HG02642 (cell line): ENCODE results near the gene HAUS5.
"Not testable (repeated sequence)": the region's sequence is repeated elsewhere in the genome, so short reads cannot be mapped to it uniquely, and the experiment has no call there.

Experiments
- ATAC-seq: cut with Tn5 transposase; IDR thresholded peaks from one replicate; pipeline ENCODE4 v1.9.1; 2021; ENCODE audit warnings: mild to moderate bottlenecking; ENCODE audit not compliant: unreplicated experiment, poor library complexity

The HAUS5 gene

DNA sequence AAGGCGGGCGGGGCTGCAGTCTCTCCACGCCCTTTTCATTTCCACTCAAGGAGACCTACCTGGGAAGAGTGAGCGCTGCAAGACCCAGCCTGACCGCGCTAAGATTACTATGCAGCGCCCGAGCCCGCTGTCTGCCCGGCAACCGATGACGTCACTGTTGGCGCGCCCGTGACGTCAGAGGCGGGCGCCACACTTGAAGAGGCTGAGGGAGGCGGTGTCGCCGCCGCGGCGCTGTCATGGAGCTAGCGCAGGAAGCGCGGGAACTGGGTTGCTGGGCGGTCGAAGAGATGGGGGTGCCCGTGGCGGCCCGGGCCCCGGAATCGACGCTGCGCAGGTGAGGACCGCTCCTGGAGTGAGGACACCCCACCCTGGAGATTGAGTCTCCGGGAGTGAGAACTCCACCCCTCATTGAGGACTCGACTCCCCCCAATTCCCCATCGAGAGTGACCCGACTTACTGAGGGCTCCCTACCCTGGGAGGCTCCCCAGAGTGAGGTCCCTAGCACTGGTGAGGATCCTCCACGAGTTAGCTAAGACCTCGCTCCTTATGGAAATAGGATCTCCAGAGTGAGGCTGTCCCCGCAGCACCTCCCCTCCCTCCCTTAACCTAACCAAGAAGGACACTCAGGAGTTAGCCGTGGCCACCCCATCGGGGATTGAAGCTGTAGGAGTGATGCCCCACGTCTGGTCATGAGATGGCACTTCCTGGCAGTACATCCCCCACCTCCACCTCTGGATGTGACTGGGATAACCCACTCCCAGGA lies at the start of gene HAUS5:
TSS of gene HAUS5 (plus strand) at position 177 of the 763 bp plus-strand sequence. CDS start at position 237, 60 bp downstream.
- ATAC-seq, result peak; percentile 79

- ATAC-seq, result no peak
Observed at GRCh38 chr19:35562776-35563175, 49.8 kb upstream of the HAUS5 start.

DNA sequence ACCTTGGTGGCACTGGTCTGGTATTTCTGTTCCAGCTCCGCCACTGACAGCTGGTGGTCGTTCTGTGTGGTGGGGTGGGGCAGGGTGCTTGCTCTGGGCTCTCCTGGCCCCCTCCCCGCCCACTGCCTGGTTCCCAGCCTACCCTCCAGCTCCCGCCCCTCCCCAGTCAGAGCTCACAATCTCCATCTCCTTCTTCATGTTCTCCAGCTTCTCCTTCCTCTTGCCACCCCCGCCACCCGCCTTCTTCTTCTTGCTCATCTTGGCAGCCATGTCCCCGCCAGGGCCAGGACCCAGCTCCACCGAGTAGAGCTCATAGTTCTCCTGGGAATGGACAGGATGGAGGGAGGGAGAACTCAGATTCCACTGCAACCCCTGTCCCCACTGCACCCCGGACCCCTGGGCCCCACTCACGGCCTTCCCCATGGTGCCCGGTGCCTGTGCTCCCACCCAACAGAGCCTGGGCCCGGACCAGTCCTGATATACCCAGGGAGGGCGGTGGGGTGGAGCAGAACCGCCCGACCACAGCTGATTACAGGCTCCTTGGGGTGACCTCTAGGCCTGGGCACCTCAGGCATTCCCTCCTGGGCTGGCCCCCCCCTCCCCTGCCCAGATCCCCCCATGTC lies 49.2 kb upstream of the HAUS5 start, which contains the start of gene ATP4A:
TSS of gene ATP4A (minus strand) at position 452 of the 623 bp plus-strand sequence. CDS start at position 423, 29 bp downstream.
- no peak for ATAC-seq

- ATAC-seq, result no peak
Observed at GRCh38 chr19:35565016-35565856, 47.3 kb upstream of the HAUS5 start.

DNA sequence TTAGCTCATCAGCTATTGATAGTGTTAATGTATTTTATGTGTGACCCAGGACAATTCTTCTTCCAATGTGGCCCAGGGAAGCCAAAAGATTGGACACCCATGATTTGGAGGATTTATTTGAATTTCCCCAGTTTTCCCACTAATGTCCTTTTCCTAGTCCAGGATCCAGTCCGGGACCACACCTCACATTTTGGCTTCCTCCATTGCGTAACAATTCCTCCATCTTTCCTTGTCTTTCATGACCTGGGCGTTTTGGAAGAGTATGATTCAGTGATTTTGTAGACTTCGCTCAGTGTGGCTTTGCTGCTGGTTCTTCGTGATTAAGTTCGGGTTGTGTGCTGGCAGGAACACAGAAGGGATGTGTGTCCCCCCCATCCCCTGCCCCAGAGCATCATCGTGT lies 45.8 kb upstream of the HAUS5 start:
- no peak for ATAC-seq

GRCh38 chr19:35569281-35569781 lies 43.2 kb upstream of the HAUS5 start:
- no peak for ATAC-seq

- ATAC-seq, result no peak
Observed at GRCh38 chr19:35571406-35571965, 41.0 kb upstream of the HAUS5 start.

DNA sequence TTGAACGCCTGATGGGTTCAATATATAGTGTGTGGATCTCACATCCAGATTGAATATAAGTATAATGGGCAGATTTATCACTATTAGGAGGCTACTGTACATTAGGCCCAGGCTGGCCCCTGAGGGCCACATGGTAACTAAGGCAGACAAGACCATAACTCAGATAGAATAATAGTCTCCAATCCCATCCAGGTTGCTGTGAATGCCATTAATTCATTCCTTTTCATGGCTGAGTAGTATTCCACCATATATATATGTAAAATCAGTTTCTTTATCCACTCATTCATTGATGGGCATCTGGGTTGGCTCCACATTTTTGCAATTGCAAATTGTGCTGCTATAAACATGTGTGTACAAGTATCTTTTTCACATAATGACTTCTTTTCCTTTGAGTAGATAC lies 34.6 kb upstream of the HAUS5 start:
- no peak for ATAC-seq

DNA sequence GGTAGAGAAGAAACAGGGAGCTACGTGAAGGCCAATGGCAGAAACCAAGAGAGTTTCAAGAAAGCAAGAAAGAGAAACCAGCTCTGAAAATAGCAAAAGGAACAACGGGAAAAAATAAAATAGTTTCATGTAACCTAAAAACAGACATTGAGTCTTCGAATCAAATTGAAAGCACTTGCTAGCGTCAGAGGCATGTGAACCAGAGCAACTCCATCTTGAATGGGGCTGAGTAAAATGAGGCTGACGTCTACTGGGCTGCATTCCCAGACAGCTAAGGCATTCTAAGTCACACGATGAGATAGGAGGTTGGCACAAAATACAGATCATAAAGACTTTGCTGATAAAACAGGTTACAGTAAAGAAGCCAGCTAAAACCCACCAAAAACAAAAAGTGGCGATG lies 33.8 kb upstream of the HAUS5 start:
- ATAC-seq, result no peak

DNA sequence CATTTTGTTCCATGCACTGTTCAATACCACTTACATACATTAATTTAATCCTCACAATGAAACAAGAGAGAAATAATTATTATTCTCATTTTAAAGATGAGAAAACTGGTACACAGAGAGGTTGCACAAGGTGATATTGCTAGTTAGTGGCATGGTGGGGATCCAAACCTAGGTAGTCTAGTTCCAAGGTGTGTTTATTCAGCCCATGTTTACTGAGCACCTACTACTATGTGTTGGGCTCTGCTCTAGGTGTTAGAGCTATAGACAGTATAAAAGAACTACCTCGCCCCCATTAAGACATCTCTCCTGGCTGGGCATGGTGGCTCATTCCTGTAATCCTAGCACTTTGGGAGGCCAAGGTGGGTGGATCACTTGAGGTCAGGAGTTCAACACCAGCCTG lies 29.8 kb upstream of the HAUS5 start:
- no peak for ATAC-seq

DNA sequence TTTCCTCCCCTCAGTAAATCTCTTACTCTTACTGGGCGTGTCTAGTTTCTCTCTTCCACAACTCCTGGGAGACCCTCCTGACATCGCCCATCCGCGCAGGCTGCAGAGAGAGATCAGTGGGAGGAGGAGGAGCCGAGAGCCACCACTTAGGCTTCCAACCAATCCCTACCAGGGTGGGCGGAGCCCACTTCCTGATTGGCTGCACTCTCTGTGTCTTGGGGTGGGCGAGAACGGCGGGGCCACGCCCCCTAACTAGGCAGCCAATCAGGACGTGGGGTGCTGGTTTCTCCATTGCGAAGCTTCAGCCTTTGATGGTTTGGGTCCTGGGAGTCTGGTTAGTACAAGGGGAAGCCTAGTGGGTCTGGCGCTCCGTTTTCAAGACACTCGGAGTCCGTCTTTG lies 26.7 kb upstream of the HAUS5 start, which contains the start of gene PMIS2:
TSS of gene PMIS2 (plus strand) at position 326 of the 400 bp plus-strand sequence. CDS start 87 bp downstream, outside the sequence.
- ATAC-seq, result no peak

- ATAC-seq, result no peak
Observed at GRCh38 chr19:35587321-35587720, 25.2 kb upstream of the HAUS5 start.

DNA sequence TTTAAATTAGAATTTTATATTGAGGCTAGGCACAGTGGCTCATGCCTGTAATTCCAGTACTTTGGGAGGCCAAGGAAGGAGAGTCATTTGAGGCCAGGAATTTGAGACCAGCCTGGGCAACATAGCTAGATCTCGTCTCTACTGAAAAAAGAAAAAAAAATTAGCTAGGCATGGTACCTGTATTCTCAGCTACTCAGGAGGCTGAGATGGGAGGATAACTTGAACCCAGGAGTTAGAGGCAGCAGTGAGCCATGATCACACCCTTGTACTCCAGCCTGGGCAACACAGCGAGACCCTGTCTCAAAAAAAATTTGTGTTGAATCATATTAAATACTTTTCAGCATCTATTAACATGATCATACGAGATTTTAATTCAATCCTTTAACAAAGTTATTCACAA lies 21.7 kb upstream of the HAUS5 start:
- ATAC-seq, result no peak

GRCh38 chr19:35592226-35592625 lies 20.3 kb upstream of the HAUS5 start:
- ATAC-seq, result no peak

GRCh38 chr19:35595026-35595425 lies 17.5 kb upstream of the HAUS5 start:
- not testable (repeated sequence) for ATAC-seq

DNA sequence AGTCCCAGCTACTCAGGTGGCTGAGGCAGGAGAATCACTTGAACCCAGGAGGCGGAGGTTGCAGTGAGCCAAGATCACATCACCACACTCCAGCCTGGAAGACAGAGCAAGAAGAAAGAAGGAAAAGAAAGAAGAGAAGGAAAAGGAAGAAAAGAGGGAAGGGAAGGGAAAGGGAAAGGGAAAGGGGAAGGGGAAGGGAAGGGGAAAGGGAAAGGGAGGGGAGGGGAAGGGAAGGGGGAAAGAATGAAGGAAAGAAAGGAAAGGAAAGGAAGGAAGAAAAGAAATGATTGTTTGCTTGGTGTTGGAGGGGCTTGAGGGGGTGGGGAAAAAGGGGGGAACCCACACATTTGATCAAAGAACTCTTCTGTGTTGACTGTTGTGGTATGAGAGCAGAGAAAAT lies 16.6 kb upstream of the HAUS5 start:
- ATAC-seq, result no peak

DNA sequence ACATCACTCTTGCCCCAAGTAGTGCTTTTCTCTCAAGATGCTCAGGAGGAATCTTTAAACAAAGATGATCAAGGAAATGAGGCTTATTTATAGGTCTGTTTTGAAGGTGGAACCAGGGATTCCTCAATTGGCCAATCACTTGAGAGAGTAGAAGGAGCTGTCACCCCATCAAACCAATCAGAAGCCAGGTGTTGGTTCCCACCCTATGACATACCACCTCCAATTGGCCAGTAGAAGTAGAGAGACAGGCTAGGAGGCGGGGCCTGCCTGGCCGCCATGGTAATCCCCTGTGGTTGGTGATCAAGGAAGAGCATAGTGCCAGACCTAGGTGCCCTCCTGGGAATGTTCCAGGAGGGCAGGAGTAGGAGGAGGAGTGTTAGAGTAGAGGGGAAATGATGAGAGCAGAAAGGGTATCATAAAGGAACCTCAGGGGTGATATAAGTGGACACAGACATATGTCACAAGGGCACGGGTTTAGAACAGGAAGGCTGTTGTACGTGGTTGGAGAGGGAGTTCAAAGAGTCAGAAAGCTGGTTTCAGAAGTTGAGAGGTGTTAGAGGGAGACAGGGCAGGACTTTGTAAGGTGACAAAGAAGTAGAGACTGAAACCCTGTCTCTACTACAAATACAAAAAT lies 16.1 kb upstream of the HAUS5 start:
- no peak for ATAC-seq

DNA sequence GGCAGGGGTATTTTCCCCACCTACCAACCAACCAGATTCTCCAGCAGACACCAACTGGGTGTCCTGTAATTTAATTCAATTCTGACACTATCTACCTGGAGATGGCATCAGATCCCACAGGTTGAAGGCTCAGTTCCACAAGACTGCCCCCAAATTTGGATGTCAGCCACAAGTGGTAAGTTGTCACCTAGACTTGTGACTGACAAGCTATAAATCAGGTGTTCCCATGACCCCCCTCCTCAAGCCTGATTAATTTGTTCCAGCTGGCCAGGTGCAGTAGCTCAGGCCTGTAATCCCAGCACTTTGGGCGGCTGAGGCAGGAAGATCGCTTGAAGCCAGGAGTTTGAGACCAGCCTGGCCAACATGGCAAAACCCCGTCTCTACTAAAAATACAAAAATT lies 10.6 kb upstream of the HAUS5 start:
- no peak for ATAC-seq

GRCh38 chr19:35604436-35604835 lies 8.1 kb upstream of the HAUS5 start:
- not testable (repeated sequence) for ATAC-seq

GRCh38 chr19:35607170-35607569 lies 5.4 kb upstream of the HAUS5 start:
- not testable (repeated sequence) for ATAC-seq
